ENCODE results near the gene ZDHHC4. TPM values are rescaled to one million over a fixed set of nuclear protein-coding genes. Genes with fewer than 3 reads are reported as not detected.

The ZDHHC4 gene
- total RNA-seq, 4 donors from 2014 or later, result 9.4 to 29.4 (median 23.0) TPM

DNA sequence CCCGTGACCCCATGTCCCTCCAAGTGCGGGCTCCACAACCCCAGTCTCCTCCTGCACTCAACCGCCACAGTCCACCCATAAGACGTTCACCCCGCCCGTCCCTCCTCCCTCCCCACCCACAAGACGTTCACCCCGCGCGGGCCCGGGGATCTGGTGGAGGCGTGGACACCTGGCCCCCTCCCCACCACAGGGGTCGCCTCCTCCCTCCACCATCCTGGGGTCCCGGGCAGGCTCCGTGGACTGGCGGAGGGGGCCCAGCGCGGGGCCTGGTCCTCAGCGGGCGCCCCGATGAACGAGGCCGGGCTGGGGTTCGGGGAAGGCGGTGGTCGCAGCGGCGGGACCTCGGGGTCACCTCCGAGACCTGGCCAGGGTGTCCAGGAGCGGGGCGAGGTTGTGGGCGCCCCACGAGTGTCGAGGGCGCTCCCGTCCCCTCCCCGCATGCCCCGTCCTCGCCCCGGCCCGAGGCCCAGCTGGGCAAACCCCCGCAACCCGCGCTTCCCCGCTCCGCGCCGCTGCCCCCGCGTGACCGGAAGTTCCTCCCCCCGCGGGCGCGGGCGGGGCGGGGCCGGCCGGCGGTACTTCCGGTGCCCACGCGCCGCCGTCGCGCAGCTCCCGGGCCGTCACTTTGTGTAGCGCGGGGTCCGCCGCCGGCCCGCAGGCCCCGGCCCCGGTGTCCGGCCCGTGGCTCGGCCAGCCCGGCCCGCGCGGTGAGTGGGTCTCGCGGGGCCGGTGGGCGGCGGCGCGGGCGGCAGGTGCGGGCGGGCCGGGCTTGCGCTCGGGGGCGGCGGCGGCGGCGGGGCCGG is 59.7 kb downstream of the ZDHHC4 start, which contains the start of gene ZNF316:
ZNF316 (plus strand) TSS at position 578 of the 803 bp plus-strand sequence. CDS start 5,092 bp downstream, outside the sequence.
- Histone ChIP-seq H3K36me3 (peaks cover 3 to 32% (median 12%) of the 10 kb centered on the region in 3 donors), H3K27ac (peak within 1 kb of the TSS; percentile 84 to 96 (median 90)), H3K27me3 (no peaks in the 10 kb centered on the region), H3K4me3 (peak within 1 kb of the TSS; percentile 65 to 98 (median 87)), H3K4me1 (peaks cover 17 to 52% (median 34%) of the 10 kb centered on the region in 3 donors), H3K9me3 (no peaks in the 10 kb centered on the region)
- 40% methylated on average over 1 of the region's 104 CpGs; no CpG with 5 or more reads in 1 of the 2 donors for WGBS, 2 donors
- intact Hi-C loops (cut with DNase I), result no loop called here
- TF ChIP-seq, protein P1, sequence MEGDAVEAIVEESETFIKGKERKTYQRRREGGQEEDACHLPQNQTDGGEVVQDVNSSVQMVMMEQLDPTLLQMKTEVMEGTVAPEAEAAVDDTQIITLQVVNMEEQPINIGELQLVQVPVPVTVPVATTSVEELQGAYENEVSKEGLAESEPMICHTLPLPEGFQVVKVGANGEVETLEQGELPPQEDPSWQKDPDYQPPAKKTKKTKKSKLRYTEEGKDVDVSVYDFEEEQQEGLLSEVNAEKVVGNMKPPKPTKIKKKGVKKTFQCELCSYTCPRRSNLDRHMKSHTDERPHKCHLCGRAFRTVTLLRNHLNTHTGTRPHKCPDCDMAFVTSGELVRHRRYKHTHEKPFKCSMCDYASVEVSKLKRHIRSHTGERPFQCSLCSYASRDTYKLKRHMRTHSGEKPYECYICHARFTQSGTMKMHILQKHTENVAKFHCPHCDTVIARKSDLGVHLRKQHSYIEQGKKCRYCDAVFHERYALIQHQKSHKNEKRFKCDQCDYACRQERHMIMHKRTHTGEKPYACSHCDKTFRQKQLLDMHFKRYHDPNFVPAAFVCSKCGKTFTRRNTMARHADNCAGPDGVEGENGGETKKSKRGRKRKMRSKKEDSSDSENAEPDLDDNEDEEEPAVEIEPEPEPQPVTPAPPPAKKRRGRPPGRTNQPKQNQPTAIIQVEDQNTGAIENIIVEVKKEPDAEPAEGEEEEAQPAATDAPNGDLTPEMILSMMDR (IDR thresholded peaks at IDR 0.05), result no peak
- TF ChIP-seq POLR2A (IDR thresholded peaks at IDR 0.05), result peak in 2 of 4 donors; percentile 54
- DNase-seq, result no peak

DNA sequence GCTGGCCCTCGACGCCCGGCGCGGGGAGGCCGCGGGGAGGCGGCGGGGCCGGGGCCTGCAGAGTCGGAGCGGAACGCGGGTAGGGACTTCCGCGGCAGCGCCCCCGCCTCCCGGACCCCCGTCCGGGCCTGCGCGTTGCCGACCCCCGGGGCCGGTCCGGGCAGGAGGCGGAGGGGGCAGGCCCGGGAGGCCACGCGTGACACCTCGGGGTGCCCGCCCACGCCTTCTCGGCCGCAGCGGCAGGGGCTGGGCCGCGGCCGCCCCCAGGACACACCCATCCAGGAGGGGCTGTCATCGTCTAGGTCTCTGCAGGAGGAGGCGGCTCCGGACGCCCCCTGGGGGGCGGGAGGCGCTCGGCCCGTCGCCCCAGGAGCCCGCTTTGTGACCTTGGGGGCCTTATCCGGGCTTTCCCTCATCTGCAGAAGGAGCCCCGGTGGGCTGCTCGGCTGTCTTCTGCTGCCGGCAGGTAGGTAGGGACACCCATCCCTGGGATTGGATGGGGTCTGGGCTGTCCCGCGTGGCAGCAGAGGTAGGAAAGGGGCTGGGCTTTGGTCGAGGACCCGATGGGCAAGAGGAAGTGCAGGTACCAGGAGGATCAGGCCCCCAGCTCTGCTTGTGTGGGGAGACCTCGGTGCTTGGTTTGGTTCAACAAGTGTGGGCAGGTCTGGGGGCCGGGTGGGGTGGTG is 60.4 kb downstream of the ZDHHC4 start:
- WGBS, 2 donors, result 0% methylated on average over 1 to 4 of the region's 60 CpGs
- Histone ChIP-seq H3K27me3 (no peaks in the 10 kb centered on the region), H3K4me3 (peak overlapping the region; percentile 65 to 98 (median 87)), H3K9me3 (no peaks in the 10 kb centered on the region), H3K36me3 (peaks cover 10 to 40% (median 17%) of the 10 kb centered on the region in 3 donors), H3K4me1 (peaks cover 17 to 51% (median 34%) of the 10 kb centered on the region in 3 donors), H3K27ac (peak overlapping the region; percentile 82 to 96 (median 90))
- intact Hi-C loops (cut with DNase I), result no loop called here
- no peak for TF ChIP-seq POLR2A (IDR thresholded peaks at IDR 0.05)
- TF ChIP-seq, protein P1 (IDR thresholded peaks at IDR 0.05), result peak in 3 of 6 experiments; percentile 12 to 39 (median 29)
- DNase-seq, result no peak

Other genes with a start within 250 kb of the ZDHHC4 start
- 10 to 100 TPM; 10.6 to 21.2 (median 14.2) TPM for gene FAM220A, start 228.5 kb upstream of the ZDHHC4 start, total RNA-seq
- 100 to 1,000 TPM; 174 to 310 (median 226) TPM for gene RAC1, start 202.9 kb upstream of the ZDHHC4 start, total RNA-seq
- 10 to 100 TPM in 3 of 4 donors, 1 to 10 TPM in 1; 7.1 to 12.4 (median 10.6) TPM for gene DAGLB, start 129.5 kb upstream of the ZDHHC4 start, total RNA-seq
- 10 to 100 TPM; 53.4 to 92.3 (median 65.8) TPM for gene KDELR2, start 93.3 kb upstream of the ZDHHC4 start, total RNA-seq
- 1 to 10 TPM in 1 of 4 donors, under 1 TPM in 2, not detected in 1; 0.38 to 1.1 (median 0.44) TPM for gene GRID2IP, start 26.0 kb upstream of the ZDHHC4 start, total RNA-seq
- gene INTS15, start 12.6 kb downstream of the ZDHHC4 start, total RNA-seq, result 10 to 100 TPM in 3 of 4 donors, 1 to 10 TPM in 1; 9.2 to 21.9 (median 14.8) TPM
- 1 to 10 TPM in 3 of 4 donors, under 1 TPM in 1; 0.61 to 9.3 (median 2.1) TPM for gene ZNF853, start 38.2 kb downstream of the ZDHHC4 start, total RNA-seq
- gene ZNF316, start 59.9 kb downstream of the ZDHHC4 start, total RNA-seq, result 10 to 100 TPM; 11.9 to 27.8 (median 20.4) TPM
- gene ZNF12, start 129.5 kb downstream of the ZDHHC4 start, total RNA-seq, result 10 to 100 TPM in 3 of 4 donors, 1 to 10 TPM in 1; 8.6 to 22.3 (median 11.3) TPM
- not detected for gene RSPH10B2, start 176.6 kb downstream of the ZDHHC4 start, total RNA-seq
- gene CCZ1B, start 248.8 kb downstream of the ZDHHC4 start, total RNA-seq, result 10 to 100 TPM; 14.6 to 46.9 (median 25.8) TPM